ENCODE data around the gene BPGM. TPM values are rescaled to one million over a fixed set of nuclear protein-coding genes. Genes with fewer than 3 reads are reported as not detected.

Gene BPGM
- total RNA-seq: 7.1 and 14.8 TPM in 2 replicates

DNA sequence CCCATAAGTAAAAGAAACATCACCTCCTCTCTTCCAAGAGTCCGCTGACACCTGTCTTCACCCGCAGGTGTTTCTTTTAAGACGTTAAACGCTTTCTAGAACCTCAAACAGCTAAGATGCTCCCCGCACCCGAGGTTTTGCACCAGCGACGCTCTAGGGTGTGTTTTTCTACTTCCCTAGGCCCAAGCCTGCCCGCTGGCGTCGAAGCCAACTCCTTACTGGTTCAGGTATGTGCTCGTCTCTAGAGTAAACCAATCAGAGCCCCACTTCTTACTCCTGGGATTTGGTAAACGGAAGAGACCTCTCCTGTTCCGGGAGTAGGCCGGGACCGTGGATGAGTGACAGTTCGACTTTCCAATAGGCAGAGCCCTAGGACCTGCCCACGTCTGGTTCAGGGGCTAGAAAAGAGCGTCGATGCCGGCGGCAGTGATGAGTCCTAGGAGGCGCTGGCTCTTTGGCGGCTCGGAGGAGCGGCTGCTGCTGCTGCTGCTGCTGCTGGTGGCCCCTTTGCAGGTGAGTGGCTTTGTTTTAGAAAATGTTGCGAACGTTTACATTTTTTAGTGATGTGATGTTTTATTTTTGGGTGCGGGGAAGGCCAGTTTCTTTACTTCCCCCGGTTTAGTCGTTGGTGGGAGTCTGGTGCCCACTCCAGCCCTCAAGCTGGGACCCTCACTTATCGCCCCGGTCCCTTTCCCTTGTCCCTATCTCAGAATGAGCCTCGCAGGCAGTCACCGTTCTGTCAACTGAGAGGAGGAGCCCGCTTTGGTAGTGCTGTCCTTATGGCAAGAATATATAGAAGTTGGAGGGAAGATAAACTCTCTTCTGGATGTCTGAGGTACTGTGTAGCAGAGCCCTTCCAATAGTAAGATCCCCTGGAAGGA, at the start of gene BPGM:
BPGM (plus strand) TSS at position 429 of the 881 bp plus-strand sequence. CDS start 14,655 bp downstream, outside the sequence.

Other genes starting within 250 kb of the BPGM start
- 42.7 and 108 TPM in 2 replicates for gene AKR1B1, start 187.8 kb upstream of the BPGM start, total RNA-seq
- 5.9 TPM in 1 of 2 replicates, not detected in the other for gene AKR1B10, start 119.3 kb upstream of the BPGM start, total RNA-seq
- gene AKR1B15, start 97.7 kb upstream of the BPGM start, total RNA-seq: not detected in 2 replicates
- 272 and 562 TPM in 2 replicates for gene CALD1, start 132.8 kb downstream of the BPGM start, total RNA-seq